ENCODE results near the gene RAB40C. TPM values are rescaled to one million over a fixed set of nuclear protein-coding genes. Genes with fewer than 3 reads are reported as not detected.

The RAB40C gene
- total RNA-seq, 6 experiments from 2014 or later: 10.0 to 14.1 (median 12.0) TPM

DNA sequence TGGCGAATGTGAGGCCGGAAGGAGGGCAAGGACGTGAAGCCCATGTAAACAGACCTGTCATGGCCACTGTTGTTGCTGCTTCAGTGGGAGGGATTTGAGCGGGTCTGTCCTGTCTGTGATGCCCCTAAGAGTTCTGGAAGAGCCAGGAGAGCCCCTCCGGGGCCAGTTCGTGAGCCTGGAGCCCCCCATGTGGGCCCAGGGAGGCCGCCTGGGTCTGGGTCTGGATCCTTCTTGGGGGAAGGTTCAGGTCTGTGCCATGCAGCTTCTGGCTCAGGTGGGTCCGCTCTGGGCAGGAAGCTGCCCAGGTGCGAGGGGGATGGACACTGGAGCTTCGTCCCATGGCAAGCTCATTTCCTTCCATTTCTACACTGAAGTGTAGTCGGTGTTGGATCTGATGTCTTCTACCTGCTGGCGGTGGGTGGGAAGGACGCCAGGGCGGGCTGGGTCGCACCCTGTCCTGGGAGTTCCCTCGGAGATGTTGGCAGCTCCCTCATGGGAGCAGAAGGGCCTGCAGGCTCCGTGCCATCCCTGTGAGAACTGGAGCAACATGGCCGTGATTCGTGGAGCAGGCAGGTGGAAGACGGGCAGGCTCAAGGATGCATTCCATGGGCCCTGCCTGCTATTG lies 29.7 kb downstream of the RAB40C start:
- ATAC-seq: no peak
- TF ChIP-seq, protein P1, sequence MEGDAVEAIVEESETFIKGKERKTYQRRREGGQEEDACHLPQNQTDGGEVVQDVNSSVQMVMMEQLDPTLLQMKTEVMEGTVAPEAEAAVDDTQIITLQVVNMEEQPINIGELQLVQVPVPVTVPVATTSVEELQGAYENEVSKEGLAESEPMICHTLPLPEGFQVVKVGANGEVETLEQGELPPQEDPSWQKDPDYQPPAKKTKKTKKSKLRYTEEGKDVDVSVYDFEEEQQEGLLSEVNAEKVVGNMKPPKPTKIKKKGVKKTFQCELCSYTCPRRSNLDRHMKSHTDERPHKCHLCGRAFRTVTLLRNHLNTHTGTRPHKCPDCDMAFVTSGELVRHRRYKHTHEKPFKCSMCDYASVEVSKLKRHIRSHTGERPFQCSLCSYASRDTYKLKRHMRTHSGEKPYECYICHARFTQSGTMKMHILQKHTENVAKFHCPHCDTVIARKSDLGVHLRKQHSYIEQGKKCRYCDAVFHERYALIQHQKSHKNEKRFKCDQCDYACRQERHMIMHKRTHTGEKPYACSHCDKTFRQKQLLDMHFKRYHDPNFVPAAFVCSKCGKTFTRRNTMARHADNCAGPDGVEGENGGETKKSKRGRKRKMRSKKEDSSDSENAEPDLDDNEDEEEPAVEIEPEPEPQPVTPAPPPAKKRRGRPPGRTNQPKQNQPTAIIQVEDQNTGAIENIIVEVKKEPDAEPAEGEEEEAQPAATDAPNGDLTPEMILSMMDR (IDR thresholded peaks at IDR 0.05): no peak
- no peak for TF ChIP-seq POLR2A (IDR thresholded peaks at IDR 0.05)
- no peak for DNase-seq

GRCh38 chr16:620700-621525 lies 31.0 kb downstream of the RAB40C start:
- no peak for ATAC-seq
- intact Hi-C loops (cut with DNase I): no loop called here
- 68% methylated on average over 4 of the region's 41 CpGs for WGBS (ENCODE audit: insufficient coverage, low coverage, low lambda C conversion rate, missing lambda C conversion rate)
- H3K27me3 ChIP-seq: no peaks in the 10 kb centered on the region
- no peak overlapping the region for H3K4me3 ChIP-seq
- peaks cover 0 to 7% (median 0%) of the 10 kb centered on the region in 4 donors for H3K36me3 ChIP-seq
- TF ChIP-seq, protein P1 (IDR thresholded peaks at IDR 0.05): no peak
- no peak for TF ChIP-seq POLR2A (IDR thresholded peaks at IDR 0.05)
- H3K27ac ChIP-seq: no peak overlapping the region
- H3K9me3 ChIP-seq: no peaks in the 10 kb centered on the region
- DNase-seq: no peak
- H3K4me1 ChIP-seq: peaks cover 0 to 15% (median 1%) of the 10 kb centered on the region in 4 donors

More for the DNA sequence above, 29.7 kb downstream of the RAB40C start:
- intact Hi-C loops (cut with DNase I): no loop called here
- Histone ChIP-seq H3K4me1 (peaks cover 0 to 15% (median 3%) of the 10 kb centered on the region in 4 donors), H3K27ac (no peak overlapping the region), H3K9me3 (no peaks in the 10 kb centered on the region), H3K4me3 (no peak overlapping the region), H3K36me3 (no peaks in the 10 kb centered on the region), H3K27me3 (no peaks in the 10 kb centered on the region)
- no CpG with 5 or more reads among the region's 20 CpGs for WGBS (ENCODE audit: insufficient coverage, low coverage, low lambda C conversion rate, missing lambda C conversion rate)

DNA sequence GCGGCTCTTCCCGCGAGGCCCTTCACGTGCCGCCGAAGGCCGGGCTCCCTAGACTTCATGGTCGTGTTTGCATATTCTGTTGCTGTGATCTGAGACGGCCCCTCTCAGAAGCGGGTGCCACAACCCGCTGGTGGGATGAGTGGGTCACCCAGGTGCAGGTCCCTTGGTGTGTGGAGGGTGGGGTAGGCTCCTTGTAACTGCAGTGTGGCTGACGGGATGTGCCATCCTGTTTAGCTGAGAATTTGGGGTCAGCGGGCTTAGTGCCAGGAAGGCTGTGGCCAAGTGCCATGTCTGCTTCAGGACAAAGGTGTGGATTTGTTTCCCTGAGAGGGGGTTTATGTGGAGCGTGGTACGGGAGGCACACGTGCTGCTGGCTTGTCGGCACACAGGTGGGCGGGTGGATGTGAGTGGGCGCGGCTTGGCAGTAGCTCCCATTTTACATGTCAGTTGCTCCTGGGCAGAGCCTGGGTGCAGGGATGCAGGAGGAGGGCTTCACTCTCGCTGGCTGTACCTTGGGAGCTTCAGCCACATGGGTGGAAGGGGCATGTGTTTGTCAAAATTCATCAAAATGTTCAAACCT lies 31.8 kb downstream of the RAB40C start:
- no peak overlapping the region for H3K4me3 ChIP-seq
- peaks cover 0 to 9% (median 0%) of the 10 kb centered on the region in 4 donors for H3K36me3 ChIP-seq
- peaks cover 0 to 12% (median 0%) of the 10 kb centered on the region in 4 donors for H3K4me1 ChIP-seq
- no peak for ATAC-seq
- H3K27ac ChIP-seq: no peak overlapping the region
- no peaks in the 10 kb centered on the region for H3K9me3 ChIP-seq
- intact Hi-C loops (cut with DNase I): no loop called here
- 68% methylated on average over 8 of the region's 21 CpGs for WGBS (ENCODE audit: insufficient coverage, low coverage, low lambda C conversion rate, missing lambda C conversion rate)
- no peak for TF ChIP-seq POLR2A (IDR thresholded peaks at IDR 0.05)
- TF ChIP-seq, protein P1 (IDR thresholded peaks at IDR 0.05): no peak
- no peak for DNase-seq
- no peaks in the 10 kb centered on the region for H3K27me3 ChIP-seq

GRCh38 chr16:622920-623280 lies 33.0 kb downstream of the RAB40C start:
- no peak overlapping the region for H3K4me3 ChIP-seq
- peaks cover 0 to 9% (median 0%) of the 10 kb centered on the region in 4 donors for H3K36me3 ChIP-seq
- no peak for DNase-seq
- ATAC-seq: no peak
- H3K27ac ChIP-seq: no peak overlapping the region
- TF ChIP-seq, protein P1 (IDR thresholded peaks at IDR 0.05): no peak
- TF ChIP-seq POLR2A (IDR thresholded peaks at IDR 0.05): no peak
- H3K4me1 ChIP-seq: peaks cover 0 to 6% (median 2%) of the 10 kb centered on the region in 4 donors
- no peaks in the 10 kb centered on the region for H3K27me3 ChIP-seq
- intact Hi-C loops (cut with DNase I): no loop called here
- WGBS (ENCODE audit: insufficient coverage, low coverage, low lambda C conversion rate, missing lambda C conversion rate): 97% methylated on average over 12 of the region's 17 CpGs
- no peaks in the 10 kb centered on the region for H3K9me3 ChIP-seq
